Eye (tissue), 1 donor: ENCODE results near the gene CAMK2A.
A peak's percentile ranks its signal among the peaks of the same experiment; 100 is the strongest.

ENCODE experiments used
- DNase-seq: peaks from one replicate; pipeline ENCODE4 v3.0.0-alpha.2; 2015

CAMK2A gene

GRCh38 chr5:150206098-150206778 lies 83.3 kb downstream of the CAMK2A start:
- no peak for DNase-seq

GRCh38 chr5:150204590-150204960 lies 85.0 kb downstream of the CAMK2A start:
- DNase-seq: no peak

GRCh38 chr5:150203832-150204589 lies 85.6 kb downstream of the CAMK2A start:
- DNase-seq: no peak

- no peak for DNase-seq
Observed at GRCh38 chr5:150202501-150202900, 87.1 kb downstream of the CAMK2A start.

GRCh38 chr5:150197476-150197875 lies 92.1 kb downstream of the CAMK2A start:
- no peak for DNase-seq

GRCh38 chr5:150196986-150197385 lies 92.6 kb downstream of the CAMK2A start:
- DNase-seq: no peak

GRCh38 chr5:150196514-150196913 lies 93.1 kb downstream of the CAMK2A start:
- DNase-seq: no peak

GRCh38 chr5:150195736-150196485 lies 93.7 kb downstream of the CAMK2A start:
- DNase-seq: no peak

GRCh38 chr5:150192462-150192861 lies 97.1 kb downstream of the CAMK2A start:
- DNase-seq: peak; percentile 57

- no peak for DNase-seq
Observed at GRCh38 chr5:150190987-150191386, 98.6 kb downstream of the CAMK2A start.

GRCh38 chr5:150190503-150190979 lies 99.0 kb downstream of the CAMK2A start:
- no peak for DNase-seq

- DNase-seq: peak; percentile 44
Observed at GRCh38 chr5:150189728-150190502, 99.7 kb downstream of the CAMK2A start, which contains the start of gene SLC6A7. TSS of gene SLC6A7 (plus strand) at chr5:150190062. CDS start at chr5:150190328, 266 bp downstream.

- DNase-seq: no peak
Observed at GRCh38 chr5:150189326-150189725, 100.2 kb downstream of the CAMK2A start.

GRCh38 chr5:150188146-150188842 lies 101.3 kb downstream of the CAMK2A start:
- DNase-seq: no peak

GRCh38 chr5:150186897-150187296 lies 102.7 kb downstream of the CAMK2A start:
- DNase-seq: no peak

GRCh38 chr5:150186137-150186536 lies 103.4 kb downstream of the CAMK2A start:
- no peak for DNase-seq

- DNase-seq: no peak
Observed at GRCh38 chr5:150184990-150185912, 104.3 kb downstream of the CAMK2A start.

- DNase-seq: no peak
Observed at GRCh38 chr5:150184006-150184405, 105.6 kb downstream of the CAMK2A start.

GRCh38 chr5:150183436-150183835 lies 106.1 kb downstream of the CAMK2A start:
- DNase-seq: no peak

GRCh38 chr5:150182774-150183173 lies 106.8 kb downstream of the CAMK2A start:
- DNase-seq: no peak
